MCF 10A (cell line): ENCODE data around the gene TSPAN19. TPM values are rescaled to one million over a fixed set of nuclear protein-coding genes. Genes with fewer than 3 reads are reported as not detected.

Source experiments
- BruUV-seq: library from RNA; stranded (reverse); fragments of 400-500 nt; replicated peaks from 2 replicates; lab custom pipeline; 2021; lab: Mats Ljungman, UMichigan
- CTCF ChIA-PET: fragments of 300-600 bp; sonication (Branson Sonifier 250); formaldehyde crosslinking; extraction: SDS; loops from one replicate; lab custom pipeline; 2021; ENCODE audit warnings: antibody characterized with exemption, inconsistent platforms; lab: Yijun Ruan, JAX
- POLR2A ChIA-PET: fragments of 300-600, 350-650 bp; sonication (Branson Sonifier 250); formaldehyde crosslinking; extraction: SDS; loops from one replicate; lab custom pipeline; 2020; ENCODE audit warnings: antibody characterized with exemption, inconsistent platforms; lab: Yijun Ruan, JAX
- DNase-seq: peaks from one replicate; pipeline ENCODE4 v3.0.0-alpha.2; 2018; ENCODE audit not compliant: unreplicated experiment
- H3K27ac Mint-ChIP-seq: one replicate; pipeline ENCODE4 v1.8.0; 2022; ENCODE audit warnings: mild to moderate bottlenecking, low read depth, mixed read lengths; ENCODE audit not compliant: unreplicated experiment
- H3K27me3 Mint-ChIP-seq: one replicate; pipeline ENCODE4 v1.8.0; 2022; ENCODE audit warnings: mixed read lengths; ENCODE audit not compliant: insufficient read depth, unreplicated experiment
- H3K36me3 Mint-ChIP-seq: one replicate; pipeline ENCODE4 v1.8.0; 2022; ENCODE audit warnings: mild to moderate bottlenecking, moderate library complexity, mixed read lengths; ENCODE audit not compliant: insufficient read depth, unreplicated experiment
- H3K4me1 Mint-ChIP-seq: one replicate; pipeline ENCODE4 v1.8.0; 2022; ENCODE audit warnings: mixed read lengths; ENCODE audit not compliant: insufficient read depth, unreplicated experiment
- H3K4me3 Mint-ChIP-seq: one replicate; pipeline ENCODE4 v1.8.0; 2022; ENCODE audit warnings: mild to moderate bottlenecking, moderate library complexity, mixed read lengths; ENCODE audit not compliant: unreplicated experiment
- H3K9me3 Mint-ChIP-seq: one replicate; pipeline ENCODE4 v1.8.0; 2022; ENCODE audit warnings: mixed read lengths; ENCODE audit not compliant: unreplicated experiment
- CTCF ChIP-seq: fragments of 200-600 bp; IDR thresholded peaks from one replicate; pipeline ENCODE4 v1.8.0; 2022; ENCODE audit warnings: antibody characterized with exemption, mild to moderate bottlenecking; ENCODE audit not compliant: unreplicated experiment
- intact Hi-C: fragments of 100-400 bp; cut with micrococcal nuclease; formaldehyde crosslinking; loops from 2 replicates; pipeline ENCODE4 v1.14.1; 2022
- total RNA-seq: library from RNA; stranded (reverse); gene quantifications from 2 replicates; pipeline ENCODE4 v1.2.3, GENCODE V29; 2022

The TSPAN19 gene
- total RNA-seq, 1 experiment from 2014 or later, result 0.63 TPM

GRCh38 chr12:85072826-85073225 lies 36.7 kb upstream of the TSPAN19 start:
- no peak for TF ChIP-seq CTCF
- Mint-ChIP-seq H3K27me3 (no peaks in the 10 kb centered on the region), H3K9me3 (no peaks in the 10 kb centered on the region), H3K27ac (no peak overlapping the region), H3K36me3 (no peaks in the 10 kb centered on the region), H3K4me1 (no peaks in the 10 kb centered on the region), H3K4me3 (no peak overlapping the region)
- intact Hi-C loops, result no loop called here
- CTCF ChIA-PET, result no interaction called here
- POLR2A ChIA-PET, result interaction anchor here (0.7 kb wide), 1 partner anchor 670 kb away, joined by 3 read pairs; no protein-coding TSS in a partner anchor
- DNase-seq, result no peak
- BruUV-seq, result no TSS peak

- intact Hi-C loops, result no loop called here
- Mint-ChIP-seq H3K4me3 (no peak overlapping the region), H3K4me1 (no peaks in the 10 kb centered on the region), H3K27me3 (no peaks in the 10 kb centered on the region), H3K27ac (no peak overlapping the region), H3K36me3 (no peaks in the 10 kb centered on the region), H3K9me3 (no peaks in the 10 kb centered on the region)
- no peak for TF ChIP-seq CTCF
- ChIA-PET POLR2A (interaction anchor here (0.6 kb wide), 1 partner anchor 286 kb away, joined by 3 read pairs; no protein-coding TSS in a partner anchor), CTCF (interaction anchor here (0.5 to 1.8 kb wide), 2 partner anchors 8 to 201 kb away, joined by 3 to 7 read pairs; no protein-coding TSS in a partner anchor)
- no peak for DNase-seq
- no TSS peak for BruUV-seq
These were observed 29.9 kb upstream of the TSPAN19 start for GRCh38 chr12:85065837-85066482.

GRCh38 chr12:85060916-85061315 lies 24.8 kb upstream of the TSPAN19 start:
- Mint-ChIP-seq H3K4me1 (no peaks in the 10 kb centered on the region), H3K4me3 (no peak overlapping the region), H3K27me3 (no peaks in the 10 kb centered on the region), H3K9me3 (no peaks in the 10 kb centered on the region), H3K27ac (no peak overlapping the region), H3K36me3 (no peaks in the 10 kb centered on the region)
- TF ChIP-seq CTCF, result no peak
- no peak for DNase-seq
- CTCF ChIA-PET, result interaction anchor here (0.7 to 2.7 kb wide), 4 partner anchors 15 to 388 kb away, joined by 3 to 14 read pairs (median 4); no protein-coding TSS in a partner anchor
- no TSS peak for BruUV-seq
- intact Hi-C loops, result no loop called here
- POLR2A ChIA-PET, result no interaction called here

- CTCF ChIA-PET, result interaction anchor here (0.6 to 2.7 kb wide), 7 partner anchors 16 to 500 kb away, joined by 3 to 14 read pairs (median 4); no protein-coding TSS in a partner anchor
These were observed 23.5 kb upstream of the TSPAN19 start for GRCh38 chr12:85059594-85059993.

More at GRCh38 chr12:85059594-85059993, 23.5 kb upstream of the TSPAN19 start:
- Mint-ChIP-seq H3K4me3 (no peak overlapping the region), H3K36me3 (no peaks in the 10 kb centered on the region), H3K4me1 (peaks cover 6% of the 10 kb centered on the region), H3K9me3 (no peaks in the 10 kb centered on the region), H3K27ac (no peak overlapping the region), H3K27me3 (no peaks in the 10 kb centered on the region)
- POLR2A ChIA-PET, result no interaction called here
- BruUV-seq, result no TSS peak
- no peak for DNase-seq
- intact Hi-C loops, result no loop called here
- TF ChIP-seq CTCF, result no peak
